ACHN (cell line): ENCODE data around the gene FAM216A.
A peak's percentile ranks its signal among the peaks of the same experiment; 100 is the strongest.
"Not testable (repeated sequence)": the region's sequence is repeated elsewhere in the genome, so short reads cannot be mapped to it uniquely, and the experiment has no call there.

Experiments used
- DNase-seq: peaks from one replicate; pipeline ENCODE4 v3.0.0-alpha.2; 2015
- in situ Hi-C: cut with HindIII; loops from 2 replicates; pipeline ENCODE4 v1.10.0; 2017; ENCODE audit warnings: low sequenced_read_pairs, low pct_ligation_motif_present, low pct_unique_long_range_greater_than_20kb

Gene FAM216A

DNA sequence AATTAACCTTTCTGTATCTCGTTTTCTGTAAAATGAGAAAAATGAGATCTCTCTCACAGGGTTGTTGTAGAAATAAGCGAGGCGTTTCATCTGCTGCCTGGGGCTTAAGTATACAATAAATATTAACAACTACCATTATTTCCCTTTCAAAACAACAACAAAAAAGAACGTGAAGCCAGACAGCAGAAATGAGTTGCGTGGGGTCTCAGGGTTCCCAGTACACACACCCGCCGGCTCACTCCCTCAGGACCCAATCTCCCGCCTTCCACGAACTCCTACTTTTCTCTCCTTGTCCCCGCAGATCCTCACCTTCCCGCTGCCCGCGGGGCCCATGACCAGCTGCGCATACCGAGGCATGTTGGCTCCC, 815 bp upstream of the FAM216A start:
- no peak for DNase-seq
- in situ Hi-C loops: no loop called here

DNA sequence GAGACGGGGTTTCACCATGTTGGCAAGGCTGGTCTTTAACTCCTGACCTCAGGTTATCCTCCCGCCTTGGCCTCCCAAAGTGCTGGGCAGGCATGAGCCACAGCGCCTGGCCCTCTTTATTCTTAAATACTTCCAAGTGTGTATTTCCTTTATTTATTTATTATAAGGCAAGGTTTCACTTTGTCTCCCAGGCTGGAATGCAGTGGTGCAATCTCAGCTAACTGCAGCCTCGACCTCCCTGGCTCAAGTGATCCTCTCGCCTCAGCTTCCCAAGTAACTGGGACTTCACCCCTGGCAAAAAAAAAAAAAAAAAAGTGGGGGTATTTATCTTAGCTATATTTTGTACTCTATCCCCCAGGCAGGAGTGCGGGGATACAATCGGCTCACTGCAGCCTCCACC, 6.8 kb downstream of the FAM216A start:
- DNase-seq: no peak
- in situ Hi-C loops: no loop called here

DNA sequence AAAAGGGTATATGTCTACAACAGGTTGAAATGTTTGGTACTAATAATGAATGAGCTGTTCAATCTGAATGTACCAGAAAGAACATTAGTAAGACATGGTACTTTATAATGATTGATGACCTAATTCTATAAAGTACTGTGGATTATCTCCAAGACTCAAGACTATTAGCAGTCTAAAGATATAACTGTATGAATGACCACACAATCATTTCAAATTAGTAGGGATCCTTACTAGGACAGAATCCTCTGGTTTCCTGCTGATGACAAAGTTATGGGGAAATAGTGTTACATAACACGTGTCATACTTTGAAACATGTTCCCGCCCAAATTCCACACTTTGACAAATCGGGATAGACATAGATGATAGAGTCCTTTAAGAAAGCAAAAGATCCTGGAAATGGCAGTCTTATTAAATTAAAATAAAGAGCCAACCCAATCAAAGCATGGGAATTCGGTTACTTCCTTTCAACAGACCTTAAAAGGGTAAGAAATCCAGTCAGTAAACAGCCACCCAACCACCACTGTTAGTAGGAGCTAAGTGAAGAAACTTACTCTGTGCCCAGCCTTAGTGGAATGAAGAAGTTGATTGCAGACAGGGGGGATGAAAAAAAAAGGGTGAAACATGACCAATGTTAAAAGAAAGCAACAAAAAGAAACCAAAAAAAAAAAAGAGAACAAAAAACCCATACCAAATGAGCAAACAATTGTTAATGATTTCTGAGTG, 30.5 kb downstream of the FAM216A start:
- DNase-seq: peak; percentile 14
- in situ Hi-C loops: no loop called here

DNA sequence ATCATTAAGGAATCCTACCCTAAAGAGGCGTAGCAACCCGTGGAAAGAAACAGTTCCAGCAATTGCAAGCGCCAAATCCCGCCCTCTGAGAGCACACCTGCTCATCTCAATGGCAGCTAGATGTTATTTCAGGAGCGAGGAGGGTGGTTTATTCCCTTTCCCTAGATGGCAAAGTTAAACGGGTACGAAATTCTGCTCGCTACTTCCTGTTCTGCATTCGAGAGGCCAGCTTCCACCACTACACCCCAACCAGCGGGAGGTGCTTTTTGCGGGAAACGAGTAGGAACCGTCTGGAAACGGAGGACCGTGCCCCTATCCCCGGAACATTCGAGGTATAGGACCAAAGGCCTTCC, 32.7 kb downstream of the FAM216A start:
- in situ Hi-C loops: no loop called here
- DNase-seq: peak; percentile 87

DNA sequence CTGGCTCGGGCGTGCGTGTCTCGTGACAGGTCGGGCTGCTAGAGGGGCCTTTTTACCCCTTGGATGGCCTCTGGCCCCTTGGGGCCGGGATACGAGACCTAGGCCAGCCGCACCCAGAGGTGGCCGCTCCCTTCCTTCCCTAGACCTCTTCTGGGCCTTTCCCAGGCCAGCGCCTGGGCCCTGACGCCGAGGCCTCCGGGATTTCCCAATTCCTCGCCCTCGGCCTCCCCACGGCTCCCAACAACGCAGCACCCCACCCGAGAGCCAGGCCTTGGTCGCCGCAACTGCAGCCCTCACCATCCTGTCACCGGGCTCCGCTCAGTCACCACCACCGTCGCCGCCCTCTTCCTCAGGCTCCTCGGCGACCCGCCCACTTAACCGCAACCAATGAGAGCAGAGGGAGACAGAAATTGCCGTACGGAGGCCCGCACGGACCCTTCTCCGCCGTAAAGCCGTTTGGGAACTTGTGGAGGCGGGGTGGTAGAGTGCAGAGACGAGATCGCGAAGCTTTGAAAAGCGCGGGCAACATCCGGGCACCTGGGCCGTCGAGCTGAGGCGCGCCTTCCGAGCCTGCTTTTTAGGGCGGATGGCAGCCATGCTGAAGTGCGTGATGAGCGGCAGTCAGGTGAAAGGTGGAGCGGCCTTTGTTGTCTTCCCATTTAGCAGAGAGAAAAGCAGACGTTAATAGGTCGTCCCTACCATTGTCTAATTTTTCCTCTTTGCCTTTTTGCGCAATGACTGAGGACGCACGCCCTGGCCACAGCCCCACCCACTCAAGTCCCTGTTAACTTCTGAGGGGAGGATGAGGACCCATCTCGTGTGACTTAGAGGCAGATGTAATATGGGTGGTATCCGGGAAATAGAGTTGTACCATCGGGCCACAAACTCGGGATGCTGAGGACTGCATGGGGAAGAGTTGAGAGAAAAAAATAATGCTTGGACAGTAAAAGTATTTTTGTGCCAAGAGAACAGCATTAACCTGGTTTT, 33.4 kb downstream of the FAM216A start, which contains the start of the genes RAD9B and VPS29:
TSS of gene RAD9B (plus strand) at position 580 of the 987 bp plus-strand sequence. CDS start at position 587, 7 bp downstream.
TSS of gene VPS29 (minus strand) at position 360 of the 987 bp plus-strand sequence. CDS start at position 300, 60 bp downstream.
- peak; percentile 100 for DNase-seq
- in situ Hi-C loops: no loop called here

DNA sequence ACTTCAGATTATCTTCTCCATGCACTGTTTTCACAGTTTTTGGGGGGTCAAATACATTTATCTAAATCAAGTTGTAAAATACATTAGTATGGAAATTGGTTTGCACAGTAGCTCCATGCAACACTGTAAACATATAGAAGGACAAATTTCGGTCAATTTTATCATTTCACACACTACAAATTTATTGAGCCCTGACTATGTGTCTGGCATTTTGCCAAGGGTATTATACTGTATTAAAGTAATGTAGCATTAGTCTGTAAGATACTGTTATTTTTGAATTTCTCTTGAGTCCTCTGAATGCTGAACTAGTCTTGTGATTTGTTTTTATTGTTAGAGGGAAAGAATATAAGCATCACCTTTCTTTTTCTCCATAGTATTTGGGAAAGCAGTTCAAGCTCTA, 34.8 kb downstream of the FAM216A start:
- in situ Hi-C loops: no loop called here
- no peak for DNase-seq

DNA sequence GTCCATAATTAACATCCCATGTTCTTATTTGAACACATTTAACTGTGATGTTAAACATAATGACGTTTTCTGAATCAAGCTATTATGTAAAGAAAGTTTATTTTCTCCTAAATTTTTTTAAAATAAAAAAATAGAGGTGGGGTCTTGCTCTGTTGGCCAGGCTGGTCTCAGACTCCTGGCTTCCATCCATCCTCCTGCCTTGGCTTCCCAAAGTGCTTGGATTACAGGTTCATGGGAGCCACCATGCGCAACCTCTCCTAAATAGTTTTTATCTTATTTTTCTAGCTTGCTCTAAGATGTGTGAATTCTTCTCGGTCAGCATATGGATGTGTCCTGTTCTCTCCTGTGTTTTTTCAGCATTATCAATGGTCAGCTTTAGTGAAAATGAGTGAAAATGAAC, 36.7 kb downstream of the FAM216A start:
- DNase-seq: no peak
- in situ Hi-C loops: no loop called here

DNA sequence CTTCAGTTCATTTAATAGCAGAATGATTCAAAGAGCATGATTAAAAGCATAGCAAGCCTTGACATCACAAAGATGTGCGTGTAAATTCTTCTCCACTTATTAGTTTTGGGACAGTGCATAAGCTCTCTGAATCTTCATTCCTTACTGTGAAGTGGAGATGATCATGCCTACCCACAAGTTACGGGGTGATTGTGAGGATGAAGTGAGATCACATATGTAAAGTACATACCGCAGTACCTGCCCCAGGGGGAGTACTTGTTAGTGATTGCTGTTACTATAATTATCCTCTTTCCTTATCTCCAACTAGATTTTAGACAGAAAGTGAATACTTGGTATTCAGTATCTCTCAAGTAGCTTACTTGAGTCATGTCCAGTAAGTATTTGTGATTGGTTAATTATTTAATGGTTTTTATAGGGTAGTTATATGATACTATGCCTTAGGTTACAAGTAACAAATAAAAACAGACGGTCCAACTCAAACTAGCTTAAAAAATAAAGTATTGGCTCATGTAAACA, 39.5 kb downstream of the FAM216A start:
- no peak for DNase-seq

DNA sequence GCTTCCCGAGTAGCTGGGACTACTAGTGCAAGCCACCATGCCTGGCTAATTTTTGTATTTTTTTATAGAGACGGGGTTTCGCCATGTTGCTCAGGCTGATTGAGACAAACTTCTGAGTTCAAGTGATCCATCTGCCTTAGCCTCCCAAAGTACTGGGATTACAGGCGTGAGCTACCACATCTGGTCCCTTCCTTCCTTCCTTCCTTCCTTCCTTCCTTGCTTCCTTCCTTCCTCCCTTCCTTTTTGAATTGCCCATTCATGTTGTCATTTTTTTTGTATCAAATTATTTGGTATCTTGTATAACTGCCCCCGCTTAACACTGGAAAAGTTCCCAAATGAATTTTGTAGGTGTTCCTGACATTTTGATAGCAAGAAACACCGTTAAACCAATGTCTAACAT, 45.2 kb downstream of the FAM216A start:
- no peak for DNase-seq
- in situ Hi-C loops: no loop called here

More for the DNA sequence above, 39.5 kb downstream of the FAM216A start:
- in situ Hi-C loops: no loop called here

DNA sequence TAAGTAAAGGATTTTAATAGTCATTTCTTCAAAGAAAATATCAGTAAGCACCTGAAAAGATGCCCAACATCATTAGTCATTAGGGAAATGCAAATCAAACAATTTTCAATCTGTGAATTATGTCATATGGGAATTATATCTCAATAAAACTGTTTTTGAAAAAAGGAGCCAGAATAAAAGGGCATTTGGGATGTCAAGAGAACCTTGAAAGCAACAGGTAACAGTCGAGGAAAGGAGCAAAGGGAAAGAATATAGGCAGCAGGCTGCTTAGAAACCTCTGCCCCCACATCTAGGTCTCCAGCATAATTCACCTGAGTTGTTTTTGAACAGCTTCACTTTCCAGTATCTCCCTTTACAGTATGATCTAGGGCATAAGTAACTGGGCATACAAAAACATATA, 45.7 kb downstream of the FAM216A start:
- in situ Hi-C loops: no loop called here
- no peak for DNase-seq

DNA sequence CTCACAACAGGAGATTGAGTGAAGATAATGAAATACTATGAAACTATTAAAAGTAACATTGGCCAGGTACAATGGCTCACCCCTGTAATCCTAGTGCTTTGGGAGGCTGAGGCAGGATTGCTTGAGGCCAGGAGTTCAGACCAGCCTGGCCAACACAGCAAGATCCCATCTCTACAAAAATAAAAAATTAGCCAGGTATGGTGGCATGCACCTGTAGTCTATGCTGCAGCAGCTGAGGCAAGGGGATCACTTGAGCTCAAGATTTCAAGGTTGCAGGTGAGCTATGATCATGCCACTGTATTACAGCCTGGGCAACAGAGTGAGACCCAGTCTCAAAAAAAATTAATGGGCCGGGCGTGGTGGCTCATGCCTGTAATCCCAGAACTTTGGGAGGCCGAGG, 48.4 kb downstream of the FAM216A start:
- no peak for DNase-seq
- in situ Hi-C loops: no loop called here

DNA sequence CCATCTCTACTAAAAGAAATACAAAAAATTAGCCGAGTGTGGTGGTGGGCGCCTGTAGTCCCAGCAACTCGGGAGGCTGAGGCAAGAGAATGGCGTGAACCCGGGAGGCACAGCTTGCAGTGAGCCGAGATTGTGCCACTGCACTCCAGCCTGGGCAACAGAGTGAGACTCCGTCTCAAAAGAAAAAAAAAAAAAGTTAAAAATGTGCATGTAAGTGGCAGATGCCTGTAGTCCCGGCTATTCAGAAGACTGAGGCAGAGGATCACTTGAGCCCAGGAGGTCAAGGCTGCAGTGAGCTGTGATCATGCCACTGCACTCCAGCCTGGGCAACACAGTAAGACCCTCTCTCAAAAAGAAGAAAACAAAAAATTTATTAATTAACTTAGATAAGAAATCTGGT, 49.4 kb downstream of the FAM216A start:
- in situ Hi-C loops, DNase-seq: not testable (repeated sequence)

DNA sequence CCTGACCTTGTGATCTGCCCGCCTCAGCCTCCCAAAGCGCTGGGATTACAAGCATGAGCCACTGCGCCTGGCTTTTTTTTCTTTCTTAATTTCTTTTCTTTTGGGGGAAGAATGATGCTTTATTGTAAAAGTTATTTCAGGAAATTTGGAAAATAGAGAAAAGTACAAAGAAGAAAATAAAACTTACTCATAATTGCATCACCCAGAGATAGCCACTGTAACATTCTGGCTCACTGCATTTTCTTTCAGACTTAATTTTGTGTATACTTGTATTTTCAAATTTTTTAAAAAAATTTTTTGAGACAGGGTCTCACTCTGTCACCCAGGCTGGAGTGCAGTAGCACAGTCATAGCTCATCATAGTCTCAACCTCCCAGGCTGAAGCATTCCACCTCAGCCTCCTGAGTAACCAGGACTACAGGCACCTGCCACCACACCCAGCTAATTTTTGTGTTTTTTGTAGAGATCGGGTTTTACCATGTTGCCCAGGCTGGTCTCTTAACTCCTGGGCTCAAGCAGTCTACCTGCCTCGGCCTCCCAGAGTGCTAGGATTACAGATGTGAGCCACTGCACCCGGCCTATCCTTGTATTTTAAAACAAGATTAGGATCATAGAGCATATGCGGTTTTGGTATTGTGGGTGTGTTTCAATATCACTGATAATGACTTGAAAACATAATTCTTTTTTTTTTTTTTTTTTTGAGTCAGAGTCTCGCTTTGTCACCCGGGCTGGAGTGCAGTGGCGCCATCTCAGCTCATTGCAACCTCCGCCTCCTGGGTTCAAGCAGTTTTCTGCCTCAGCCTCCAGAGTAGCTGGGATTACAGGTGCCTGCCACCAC, 52.4 kb downstream of the FAM216A start:
- DNase-seq, in situ Hi-C loops: not testable (repeated sequence)

DNA sequence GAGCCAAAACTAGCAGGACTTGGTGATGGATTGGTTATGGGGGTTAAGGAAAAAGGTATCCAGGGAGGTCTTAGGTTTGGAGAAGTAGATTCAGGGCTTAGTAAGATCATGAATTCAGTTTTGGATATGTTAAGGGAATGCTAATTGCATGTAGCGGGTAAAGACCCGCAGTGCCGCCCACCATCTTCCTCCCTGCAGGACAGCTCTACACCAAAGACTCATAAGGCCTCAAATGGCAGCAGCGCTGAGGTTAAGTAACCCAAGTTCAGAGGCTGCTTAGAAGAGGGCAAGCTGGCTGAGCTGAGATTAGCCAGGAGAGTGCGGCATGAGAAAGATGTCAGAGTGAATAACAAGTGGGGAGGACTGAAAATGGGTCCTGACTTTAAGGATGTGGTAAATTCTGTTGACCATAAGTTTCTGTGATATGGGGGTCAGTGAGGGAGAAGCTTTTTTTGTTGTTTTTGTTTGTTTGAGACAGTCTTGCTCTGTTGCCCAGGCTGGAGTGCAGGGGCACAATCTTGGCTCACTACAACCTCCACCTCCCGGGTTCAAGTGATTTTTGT, 59.7 kb downstream of the FAM216A start:
- DNase-seq: no peak
- in situ Hi-C loops: no loop called here

DNA sequence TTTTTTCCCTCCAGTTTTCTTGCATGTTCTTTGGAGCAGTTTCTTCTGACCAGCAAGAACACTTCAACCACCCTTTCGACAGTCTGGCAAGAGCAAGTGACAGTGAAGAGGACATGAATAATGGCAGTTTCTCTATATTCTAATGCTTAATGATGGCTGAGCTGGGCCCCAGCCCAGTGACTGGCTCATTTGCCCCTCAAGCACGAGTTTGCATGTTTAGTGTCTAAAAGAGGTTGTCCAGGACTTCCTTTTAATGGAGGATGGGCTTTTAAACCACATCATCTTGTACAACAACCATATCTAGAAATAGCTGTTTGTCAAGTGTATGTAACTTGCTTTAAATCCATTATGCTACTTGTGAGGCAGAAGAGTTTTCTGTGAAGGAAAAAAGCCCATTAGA, 61.9 kb downstream of the FAM216A start:
- in situ Hi-C loops: no loop called here

DNA sequence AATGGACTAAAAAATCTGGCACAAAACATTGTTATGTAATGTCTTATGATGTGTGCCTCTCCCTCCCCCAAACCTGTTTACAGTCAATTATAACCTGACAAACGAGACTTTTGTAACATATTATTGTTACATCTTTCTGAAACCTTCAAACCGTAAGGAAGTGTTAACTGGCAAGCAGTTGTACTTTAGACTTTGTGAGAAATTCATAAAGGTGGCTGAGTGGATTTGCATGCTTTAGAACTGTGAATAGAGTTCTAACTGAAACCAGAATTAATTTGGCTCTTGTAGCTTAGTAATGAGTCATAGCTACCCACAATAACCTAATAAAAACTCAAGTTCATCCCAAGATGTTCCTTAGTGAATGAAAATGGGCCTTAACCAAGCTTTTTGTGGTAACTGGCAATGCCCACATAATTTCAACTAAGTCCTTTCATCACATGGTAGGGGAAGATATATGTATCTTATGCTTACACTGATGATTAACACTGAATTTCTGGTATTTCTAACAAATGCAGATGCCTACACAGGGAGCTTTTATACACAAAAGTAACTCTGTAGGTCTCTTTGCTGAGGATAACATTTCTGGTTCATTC, 63.2 kb downstream of the FAM216A start:
- DNase-seq: no peak
- in situ Hi-C loops: no loop called here

More for the DNA sequence above, 61.9 kb downstream of the FAM216A start:
- no peak for DNase-seq

DNA sequence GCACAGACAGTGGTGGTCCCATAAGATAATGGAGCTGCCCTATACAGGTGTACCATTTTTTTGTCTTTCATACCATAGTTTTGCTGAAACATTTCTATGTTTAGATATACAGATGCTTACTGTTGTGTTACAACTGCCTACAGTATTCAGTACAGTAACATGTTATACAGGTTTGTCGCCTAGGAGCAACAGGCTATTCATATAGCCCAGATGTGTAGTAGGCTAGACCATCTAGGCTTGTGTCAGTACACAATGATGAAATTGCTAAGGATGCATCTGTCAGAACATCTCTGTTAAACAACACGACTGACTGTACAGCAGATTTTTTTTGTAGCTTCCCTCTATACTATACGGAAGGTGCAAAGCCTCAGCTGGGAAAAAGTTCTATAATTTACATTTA, 64.0 kb downstream of the FAM216A start:
- in situ Hi-C loops: no loop called here
- DNase-seq: no peak

DNA sequence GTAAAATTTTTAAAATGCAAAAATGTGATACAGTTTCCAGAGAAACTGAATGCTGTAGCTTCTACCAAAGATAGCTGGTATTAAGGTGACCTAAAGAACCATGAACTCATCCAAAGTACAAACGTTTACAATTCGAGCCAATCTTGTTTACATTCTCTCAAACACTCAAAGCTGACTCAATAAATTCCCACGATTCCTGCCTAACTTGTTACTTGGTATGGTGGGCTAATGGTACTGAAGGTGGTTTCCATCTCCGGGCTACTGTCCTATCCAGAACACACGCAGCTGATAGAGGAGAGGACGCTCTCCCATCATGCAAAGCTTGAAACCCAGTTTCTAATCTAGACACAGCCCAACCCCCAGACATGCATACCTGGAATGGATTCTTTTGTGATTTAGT, 65.0 kb downstream of the FAM216A start:
- no peak for DNase-seq
- in situ Hi-C loops: no loop called here
